Endothelial cell of umbilical vein (primary cell): Measurements from ENCODE around the gene GNAO1. TPM values are rescaled to one million over a fixed set of nuclear protein-coding genes. Genes with fewer than 3 reads are reported as not detected.

Experiments used
- BruUV-seq: library from RNA; stranded (reverse); fragments of 400-500 nt; replicated peaks from 2 replicates; lab custom pipeline; 2021; lab: Mats Ljungman, UMichigan
- CTCF ChIA-PET: fragments of 300-600, 350-600 bp; sonication (Branson Sonifier 250); formaldehyde crosslinking; loops from one replicate; lab custom pipeline; 2021; ENCODE audit warnings: antibody characterized with exemption, inconsistent platforms; lab: Charles Lee
- POLR2A ChIA-PET: fragments of 300-600, 350-600 bp; sonication (Branson Sonifier 250); formaldehyde crosslinking; loops from one replicate; lab custom pipeline; 2021; ENCODE audit warnings: antibody characterized with exemption, inconsistent platforms; lab: Charles Lee
- DNase-seq: peaks from one replicate; pipeline ENCODE4 v3.0.0-alpha.2; 2011; ENCODE audit warnings: low read depth, low spot score
- FAIRE-seq: peaks from 2 replicates; lab custom pipeline; 2011; peaks lifted over from hg19 to GRCh38; lab: Jason Lieb, UNC
- H2AFZ ChIP-seq: 2 replicates; pipeline ENCODE4 v1.6.0; 2012; ENCODE audit warnings: low read depth, low read length, control low read depth, inconsistent platforms
- H3K27ac ChIP-seq: 2 replicates; pipeline ENCODE4 v1.5.1; 2011; ENCODE audit warnings: low read depth, mild to moderate bottlenecking, control low read depth, low read length, moderate library complexity; ENCODE audit not compliant: insufficient read depth
- H3K27me3 ChIP-seq, 2 experiments: 2 replicates each; pipeline versions ENCODE4 v1.6.0 to v1.6.1; 2011; ENCODE audit warnings: low read length in 2 of 2, mixed read lengths in 1 of 2; ENCODE audit not compliant: control insufficient read depth in 2 of 2, insufficient read depth in 2 of 2
- H3K36me3 ChIP-seq, 2 experiments: 2 replicates in 1 of 2; 3 replicates in 1 of 2; pipeline ENCODE4 v1.5.1; 2011; ENCODE audit warnings: low read length in 2 of 2, mild to moderate bottlenecking in 1 of 2, moderate library complexity in 1 of 2; ENCODE audit not compliant: control insufficient read depth in 2 of 2, insufficient read depth in 2 of 2; ENCODE audit errors: extremely low read depth in 1 of 2
- H3K4me1 ChIP-seq: 3 replicates; pipeline ENCODE4 v1.5.1; 2011; ENCODE audit warnings: mild to moderate bottlenecking, low read length; ENCODE audit not compliant: control insufficient read depth, insufficient read depth; ENCODE audit errors: extremely low read depth
- H3K4me2 ChIP-seq: 2 replicates; pipeline ENCODE4 v1.6.1; 2011; ENCODE audit warnings: low read length, control low read depth, mixed read lengths; ENCODE audit not compliant: insufficient read depth
- H3K4me3 ChIP-seq, 3 experiments: fragments of 200-600 bp in 1 of 3; sonication (generic), shearing (Covaris generic) in 1 of 3; replicated peaks in 1 of 3; 2 replicates each; pipeline ENCODE4 v1.5.1; 2011 to 2016; ENCODE audit warnings: control low read depth in 3 of 3, low read length in 3 of 3, mild to moderate bottlenecking in 2 of 3, inconsistent platforms in 1 of 3, low read depth in 1 of 3, moderate library complexity in 1 of 3; ENCODE audit not compliant: insufficient read depth in 1 of 3
- H3K79me2 ChIP-seq: 2 replicates; pipeline ENCODE4 v1.6.0; 2012; ENCODE audit warnings: low read length, inconsistent platforms; ENCODE audit not compliant: control insufficient read depth, insufficient read depth
- H3K9ac ChIP-seq: replicated peaks from 2 replicates; pipeline ENCODE3; 2011; ENCODE audit warnings: low read length, control low read depth; ENCODE audit not compliant: insufficient read depth; ENCODE audit errors: extremely low read depth
- H3K9me1 ChIP-seq: replicated peaks from 3 replicates; pipeline ENCODE4 v1.6.0; 2011; ENCODE audit warnings: mild to moderate bottlenecking, low read length; ENCODE audit not compliant: control insufficient read depth, insufficient read depth; ENCODE audit errors: extremely low read depth
- H3K9me3 ChIP-seq: replicated peaks from 2 replicates; pipeline ENCODE4 v1.5.1; 2012; ENCODE audit warnings: low read length, inconsistent platforms; ENCODE audit not compliant: control insufficient read depth, insufficient read depth
- H4K20me1 ChIP-seq: replicated peaks from 2 replicates; pipeline ENCODE3; 2011; ENCODE audit warnings: mild to moderate bottlenecking, low read length; ENCODE audit not compliant: control insufficient read depth, insufficient read depth; ENCODE audit errors: extremely low read depth
- CTCF ChIP-seq, 2 donors: IDR thresholded peaks; 1 replicate in 1 of 2; 2 replicates in 1 of 2; pipeline ENCODE4 v1.5.1; 2011; ENCODE audit warnings: low read length in 2 of 2, mild to moderate bottlenecking in 2 of 2, moderate library complexity in 2 of 2, control low read depth in 1 of 2, inconsistent platforms in 1 of 2, low read depth in 1 of 2; ENCODE audit not compliant: insufficient read depth in 1 of 2; ENCODE audit errors: extremely low read depth in 1 of 2
- EZH2 ChIP-seq: IDR thresholded peaks from 2 replicates; pipeline ENCODE4 v1.6.1; 2012; ENCODE audit warnings: borderline replicate concordance, low read depth, mild to moderate bottlenecking, moderate library complexity, low read length, inconsistent platforms; ENCODE audit not compliant: severe bottlenecking
- FOS ChIP-seq: IDR thresholded peaks from 2 replicates; pipeline ENCODE4 v1.6.1; 2011; ENCODE audit warnings: mild to moderate bottlenecking, low read length, moderate library complexity, borderline replicate concordance; ENCODE audit not compliant: insufficient read depth
- GATA2 ChIP-seq: IDR thresholded peaks from 2 replicates; pipeline ENCODE4 v1.7.0; 2011; ENCODE audit warnings: low read depth, mild to moderate bottlenecking, moderate library complexity, mixed read lengths, low read length; ENCODE audit not compliant: insufficient read length, insufficient read depth
- JUN ChIP-seq: IDR thresholded peaks from 2 replicates; pipeline ENCODE4 v1.6.1; 2011; ENCODE audit warnings: borderline replicate concordance, low read depth; ENCODE audit not compliant: insufficient read length, insufficient read depth
- MYC ChIP-seq: IDR thresholded peaks from one replicate; pipeline ENCODE4 v1.6.1; 2011; ENCODE audit warnings: mild to moderate bottlenecking, low read depth, low read length
- POLR2A ChIP-seq: IDR thresholded peaks from 2 replicates; pipeline ENCODE4 v1.6.1; 2012; ENCODE audit warnings: low read depth, mild to moderate bottlenecking, control low read depth, low read length
- POLR2AphosphoS5 ChIP-seq: IDR thresholded peaks from 2 replicates; pipeline ENCODE4 v1.6.1; 2012; ENCODE audit warnings: low read depth, mild to moderate bottlenecking, control low read depth, low read length, moderate library complexity; ENCODE audit not compliant: insufficient read depth
- dilution Hi-C: fragments of 300-500 bp; cut with MboI; formaldehyde crosslinking; loops from one replicate; pipeline ENCODE4 v1.15.0; 2019; ENCODE audit warnings: low sequenced_read_pairs; ENCODE audit not compliant: extremely low pct_ligation_motif_present
- intact Hi-C: fragments of 100-400 bp; cut with micrococcal nuclease; formaldehyde crosslinking; loops from one replicate; pipeline ENCODE4 v1.10.0; 2022
- polyA plus RNA-seq, 4 experiments: library from polyadenylated mRNA; depleted of rRNA in 3 of 4; stranded (reverse) in 3 of 4; unstranded in 1 of 4; fragments of >200 nt; gene quantifications; 2 replicates each; pipeline versions ENCODE4 v1.2.1 to v1.2.3, GENCODE V29; 2011 to 2012; ENCODE audit warnings: missing spikeins in 1 of 4
- total RNA-seq: library from RNA; stranded (reverse); gene quantifications from 2 replicates; pipeline ENCODE4 v1.2.3, GENCODE V29; 2021
- TF ChIP-seq, protein P1 (sequence below): IDR thresholded peaks from 2 replicates; pipeline ENCODE4 v1.6.1; 2011; ENCODE audit not compliant: insufficient read depth, insufficient read length

The GNAO1 gene
- total and polyA plus RNA-seq, 2 donors (not counting 3 experiments of a cell fraction or from before 2014, with no cell fraction given), result not detected

DNA sequence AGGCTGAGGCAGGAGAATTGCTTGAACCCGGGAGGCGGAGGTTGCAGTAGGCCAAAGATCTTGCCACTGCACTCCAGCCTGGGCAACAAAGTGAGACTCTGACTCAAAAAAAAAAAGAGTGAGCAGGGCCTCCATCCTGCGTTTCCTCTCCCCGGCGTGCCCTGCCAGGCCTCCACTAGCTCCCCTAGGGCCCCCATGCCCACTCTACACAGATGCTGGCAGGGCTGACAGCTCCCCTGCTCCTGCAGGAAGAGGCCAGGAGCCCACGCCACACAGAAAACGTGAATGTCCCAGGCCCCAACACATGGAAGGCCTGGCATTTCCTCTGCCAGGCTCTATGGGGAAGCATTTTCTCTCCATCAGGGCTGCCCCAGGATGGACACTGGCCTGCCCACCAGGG, 124.7 kb downstream of the GNAO1 start:
- dilution Hi-C loops (no loop called here), intact Hi-C loops (loop anchor here (10.0 kb wide), 3 partner anchors 121 to 471 kb away; partner anchors contain the start of gene GNAO1)
- Histone ChIP-seq H3K27me3 (peaks cover 4 to 6% of the 10 kb centered on the region in 2 experiments), H3K9ac (no peak overlapping the region), H3K4me3 (no peak overlapping the region), H4K20me1 (no peaks in the 10 kb centered on the region), H3K36me3 (no peaks in the 10 kb centered on the region), H3K4me2 (no peak overlapping the region), H3K79me2 (no peaks in the 10 kb centered on the region), H2AFZ (no peak overlapping the region), H3K9me1 (no peaks in the 10 kb centered on the region), H3K4me1 (no peaks in the 10 kb centered on the region), H3K27ac (no peak overlapping the region), H3K9me3 (no peaks in the 10 kb centered on the region)
- no peak for TF ChIP-seq JUN
- TF ChIP-seq EZH2, result no peak
- no peak for TF ChIP-seq GATA2
- no peak for TF ChIP-seq POLR2AphosphoS5
- TF ChIP-seq, protein P1, sequence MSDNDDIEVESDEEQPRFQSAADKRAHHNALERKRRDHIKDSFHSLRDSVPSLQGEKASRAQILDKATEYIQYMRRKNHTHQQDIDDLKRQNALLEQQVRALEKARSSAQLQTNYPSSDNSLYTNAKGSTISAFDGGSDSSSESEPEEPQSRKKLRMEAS, result no peak
- no peak for TF ChIP-seq CTCF (IDR thresholded peaks at IDR 0.05; ENCODE audit: extremely low read depth in 1 of 2, insufficient read depth in 1 of 2, low read depth in 1 of 2, low read length in 2 of 2)
- TF ChIP-seq MYC, result no peak
- no peak for TF ChIP-seq FOS
- TF ChIP-seq POLR2A, result no peak
- DNase-seq (no peak), FAIRE-seq (no peak)
- no TSS peak for BruUV-seq
- ChIA-PET POLR2A (no interaction called here), CTCF (interaction anchor here (2.0 kb wide), 1 partner anchor 41 kb away, joined by 4 read pairs; no protein-coding TSS in a partner anchor)
